HG03066 (cell line): ENCODE measurements around the gene NPPA.
A peak's percentile ranks its signal among the peaks of the same experiment; 100 is the strongest.

Experiments
- ATAC-seq: cut with Tn5 transposase; IDR thresholded peaks from one replicate; pipeline ENCODE4 v1.9.1; 2021; ENCODE audit warnings: low read depth; ENCODE audit not compliant: unreplicated experiment

The NPPA gene

GRCh38 chr1:11845641-11846335 lies 1.8 kb downstream of the NPPA start:
- no peak for ATAC-seq

GRCh38 chr1:11842154-11843041 lies 5.2 kb downstream of the NPPA start:
- ATAC-seq: peak; percentile 65

GRCh38 chr1:11841245-11842153 lies 6.1 kb downstream of the NPPA start:
- peak; percentile 17 for ATAC-seq

- no peak for ATAC-seq
Observed at GRCh38 chr1:11839727-11840705, 7.6 kb downstream of the NPPA start.

- no peak for ATAC-seq
Observed at GRCh38 chr1:11838349-11839272, 9.0 kb downstream of the NPPA start.

- no peak for ATAC-seq
Observed at GRCh38 chr1:11837767-11838348, 9.7 kb downstream of the NPPA start.

GRCh38 chr1:11836955-11837766 lies 10.4 kb downstream of the NPPA start:
- no peak for ATAC-seq

- ATAC-seq: no peak
Observed at GRCh38 chr1:11835441-11836225, 11.9 kb downstream of the NPPA start.

GRCh38 chr1:11833900-11834299 lies 13.7 kb downstream of the NPPA start:
- no peak for ATAC-seq

- ATAC-seq: no peak
Observed at GRCh38 chr1:11833497-11833896, 14.1 kb downstream of the NPPA start.

- ATAC-seq: no peak
Observed at GRCh38 chr1:11831945-11832725, 15.4 kb downstream of the NPPA start.

GRCh38 chr1:11828511-11828910 lies 19.1 kb downstream of the NPPA start:
- no peak for ATAC-seq

GRCh38 chr1:11826946-11827345 lies 20.6 kb downstream of the NPPA start:
- ATAC-seq: no peak

- no peak for ATAC-seq
Observed at GRCh38 chr1:11825131-11825530, 22.5 kb downstream of the NPPA start.

GRCh38 chr1:11823366-11824137 lies 24.0 kb downstream of the NPPA start:
- no peak for ATAC-seq
